Islet precursor cell (in vitro differentiated cells): Measurements from ENCODE around the gene RNF10.
"Not testable (repeated sequence)": the region's sequence is repeated elsewhere in the genome, so short reads cannot be mapped to it uniquely, and the experiment has no call there.

Experiments used
- DNase-seq: peaks from one replicate; pipeline ENCODE4 v3.0.0-alpha.2; 2018

Gene RNF10

GRCh38 chr12:120581998-120582397, 47.8 kb downstream of the RNF10 start:
- DNase-seq, result no peak

- DNase-seq, result peak; percentile 86
These were observed 49.4 kb downstream of the RNF10 start for GRCh38 chr12:120583478-120584030.

- DNase-seq, result peak; percentile 83
These were observed 50.4 kb downstream of the RNF10 start for GRCh38 chr12:120584343-120585149.

GRCh38 chr12:120586206-120586605, 52.0 kb downstream of the RNF10 start:
- no peak for DNase-seq

GRCh38 chr12:120586860-120587259, 52.7 kb downstream of the RNF10 start:
- DNase-seq, result no peak

- DNase-seq, result no peak
These were observed 54.2 kb downstream of the RNF10 start for GRCh38 chr12:120588371-120588770.

- peak; percentile 67 for DNase-seq
These were observed 55.1 kb downstream of the RNF10 start for GRCh38 chr12:120588948-120589930.

GRCh38 chr12:120590741-120591407, 56.7 kb downstream of the RNF10 start:
- DNase-seq, result peak; percentile 66

- DNase-seq, result no peak
These were observed 58.2 kb downstream of the RNF10 start for GRCh38 chr12:120592121-120593049.

- DNase-seq, result no peak
These were observed 62.7 kb downstream of the RNF10 start for GRCh38 chr12:120596901-120597300.

- DNase-seq, result no peak
These were observed 63.7 kb downstream of the RNF10 start for GRCh38 chr12:120597861-120598260.

GRCh38 chr12:120598674-120599463, 64.7 kb downstream of the RNF10 start:
- peak; percentile 83 for DNase-seq

GRCh38 chr12:120599672-120600552, 65.8 kb downstream of the RNF10 start:
- no peak for DNase-seq

GRCh38 chr12:120602416-120602815, 68.3 kb downstream of the RNF10 start:
- DNase-seq, result not testable (repeated sequence)

- DNase-seq, result no peak
These were observed 76.4 kb downstream of the RNF10 start for GRCh38 chr12:120610560-120610959.

GRCh38 chr12:120611534-120611933, 77.4 kb downstream of the RNF10 start:
- DNase-seq, result not testable (repeated sequence)

GRCh38 chr12:120614848-120615247, 80.7 kb downstream of the RNF10 start:
- DNase-seq, result no peak

GRCh38 chr12:120617193-120617592, 83.0 kb downstream of the RNF10 start:
- DNase-seq, result not testable (repeated sequence)

GRCh38 chr12:120617767-120618166, 83.6 kb downstream of the RNF10 start:
- not testable (repeated sequence) for DNase-seq
